ENCODE measurements around the gene C17orf50. TPM values are rescaled to one million over a fixed set of nuclear protein-coding genes. Genes with fewer than 3 reads are reported as not detected.

The C17orf50 gene
- total RNA-seq, 1 donor from 2014 or later = not detected

DNA sequence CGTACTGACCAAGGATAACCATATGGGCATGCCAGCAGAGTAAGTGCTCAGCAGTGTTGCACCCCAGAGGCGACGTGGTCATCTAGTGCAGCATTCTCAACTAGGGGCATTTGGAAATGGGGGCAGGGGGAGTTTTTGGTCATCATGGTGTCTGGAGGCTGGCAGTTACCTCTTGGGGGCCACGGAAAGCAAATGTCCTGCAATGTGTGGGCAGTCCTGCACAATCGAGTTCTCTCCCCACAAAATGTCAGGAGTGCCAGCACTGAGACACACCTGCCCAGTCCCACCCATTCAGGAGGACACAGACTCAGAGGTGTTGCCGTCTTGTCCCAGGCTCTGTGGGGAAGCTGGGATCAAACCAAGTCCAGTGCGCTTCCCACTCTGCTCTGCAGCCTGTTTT, 26.3 kb upstream of the C17orf50 start:
- no peak overlapping the region for H3K4me3 ChIP-seq
- peaks cover 11% of the 10 kb centered on the region for H3K4me1 ChIP-seq
- no peaks in the 10 kb centered on the region for H3K9me3 ChIP-seq
- TF ChIP-seq CTCF (IDR thresholded peaks at IDR 0.05) = no peak
- H3K27ac ChIP-seq = no peak overlapping the region
- ATAC-seq = no peak
- no peak for DNase-seq
- peaks cover 2% of the 10 kb centered on the region for H3K27me3 ChIP-seq
- no peaks in the 10 kb centered on the region for H3K36me3 ChIP-seq
- intact Hi-C loops (cut with DNase I) = no loop called here

DNA sequence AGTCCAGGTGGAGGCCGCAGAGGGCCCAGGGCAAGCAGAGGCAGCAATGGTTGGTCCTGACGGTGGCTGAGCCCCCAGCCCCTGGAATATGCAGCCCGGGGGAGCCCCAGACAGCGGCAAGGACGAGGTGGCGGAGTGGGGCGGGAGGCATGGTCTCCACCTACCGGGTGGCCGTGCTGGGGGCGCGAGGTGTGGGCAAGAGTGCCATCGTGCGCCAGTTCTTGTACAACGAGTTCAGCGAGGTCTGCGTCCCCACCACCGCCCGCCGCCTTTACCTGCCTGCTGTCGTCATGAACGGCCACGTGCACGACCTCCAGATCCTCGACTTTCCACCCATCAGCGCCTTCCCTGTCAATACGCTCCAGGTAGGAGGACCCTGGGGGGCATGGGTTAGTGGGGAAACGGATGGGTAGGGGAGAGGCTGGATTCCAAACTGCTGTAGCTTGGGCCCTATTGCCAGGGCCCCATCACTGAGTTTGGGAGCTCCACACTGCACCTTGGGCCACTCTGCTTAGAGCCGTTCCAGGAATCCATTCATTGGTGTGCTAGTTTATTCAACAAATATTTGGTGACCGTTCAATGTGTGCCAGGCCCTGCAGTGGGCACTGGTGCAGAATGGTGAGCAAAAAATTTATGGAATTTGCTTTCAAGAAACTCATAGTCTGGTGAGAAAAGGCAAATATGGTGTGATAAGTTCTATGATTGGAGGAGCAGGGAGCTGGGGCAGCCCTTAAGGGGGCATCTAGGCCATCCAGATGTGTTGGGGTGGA, 25.5 kb upstream of the C17orf50 start:
- no peaks in the 10 kb centered on the region for H3K9me3 ChIP-seq
- no peaks in the 10 kb centered on the region for H3K36me3 ChIP-seq
- DNase-seq (no peak), ATAC-seq (no peak)
- H3K4me1 ChIP-seq = peaks cover 11% of the 10 kb centered on the region
- intact Hi-C loops (cut with DNase I) = no loop called here
- H3K27me3 ChIP-seq = peaks cover 6% of the 10 kb centered on the region
- H3K27ac ChIP-seq = no peak overlapping the region
- TF ChIP-seq CTCF (IDR thresholded peaks at IDR 0.05) = no peak
- H3K4me3 ChIP-seq = no peak overlapping the region

GRCh38 chr17:35736236-35736635, 24.5 kb upstream of the C17orf50 start:
- no peak overlapping the region for H3K27ac ChIP-seq
- H3K36me3 ChIP-seq = no peaks in the 10 kb centered on the region
- no peak for TF ChIP-seq CTCF (IDR thresholded peaks at IDR 0.05)
- H3K4me3 ChIP-seq = no peak overlapping the region
- no peaks in the 10 kb centered on the region for H3K9me3 ChIP-seq
- H3K4me1 ChIP-seq = peaks cover 6% of the 10 kb centered on the region
- peaks cover 16% of the 10 kb centered on the region for H3K27me3 ChIP-seq
- DNase-seq (no peak), ATAC-seq (no peak)
- intact Hi-C loops (cut with DNase I) = no loop called here

DNA sequence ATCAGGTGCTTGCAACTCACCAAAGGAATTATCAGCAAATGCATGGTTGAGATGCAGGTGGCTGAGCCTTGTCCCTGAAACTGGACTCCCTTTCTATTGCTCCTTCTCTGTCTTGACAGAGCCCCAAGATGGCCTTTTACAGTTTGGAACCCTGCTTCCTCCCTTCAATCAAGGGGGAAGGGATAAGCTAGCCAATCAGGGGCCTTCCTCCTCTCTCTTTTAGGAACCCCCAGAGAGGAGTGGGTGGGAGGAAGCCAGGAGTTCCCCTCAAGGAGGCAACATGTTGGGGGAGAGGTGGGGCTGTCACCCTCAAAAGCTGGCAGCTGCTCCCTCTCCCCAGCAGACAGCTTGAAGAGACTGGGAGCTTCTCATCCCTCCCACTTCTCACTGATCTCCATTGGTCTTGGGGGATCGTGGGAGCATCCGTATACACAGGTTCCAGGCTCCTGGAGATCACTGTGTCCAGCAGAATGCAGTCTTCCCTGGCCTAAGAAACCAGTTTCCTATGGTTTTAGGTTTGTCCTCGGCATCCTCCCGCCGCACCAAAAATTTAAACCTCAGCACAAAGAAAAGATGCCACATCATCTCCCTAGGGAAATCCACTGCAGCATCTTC, 22.1 kb upstream of the C17orf50 start:
- H3K9me3 ChIP-seq = no peaks in the 10 kb centered on the region
- intact Hi-C loops (cut with DNase I) = no loop called here
- no peaks in the 10 kb centered on the region for H3K36me3 ChIP-seq
- no peak for TF ChIP-seq CTCF (IDR thresholded peaks at IDR 0.05)
- peaks cover 40% of the 10 kb centered on the region for H3K27me3 ChIP-seq
- no peak for DNase-seq
- ATAC-seq = no peak
- no peak overlapping the region for H3K27ac ChIP-seq
- H3K4me1 ChIP-seq = peaks cover 8% of the 10 kb centered on the region
- H3K4me3 ChIP-seq = no peak overlapping the region

DNA sequence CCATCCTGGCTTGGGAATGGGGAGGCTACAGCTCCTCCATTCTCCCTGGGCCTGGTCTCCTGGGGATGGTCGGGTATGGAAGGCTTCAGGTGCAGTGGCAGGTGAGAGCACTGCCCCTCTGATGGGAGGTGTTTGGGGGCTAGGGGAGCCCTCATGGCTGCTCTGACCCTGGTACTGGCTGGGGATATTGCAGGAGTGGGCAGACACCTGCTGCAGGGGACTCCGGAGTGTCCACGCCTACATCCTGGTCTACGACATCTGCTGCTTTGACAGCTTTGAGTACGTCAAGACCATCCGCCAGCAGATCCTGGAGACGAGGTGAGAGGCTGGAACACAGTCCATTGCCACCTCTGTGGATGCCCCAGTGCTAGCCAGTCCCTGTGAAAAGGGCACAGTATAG, 20.5 kb upstream of the C17orf50 start:
- peaks cover 8% of the 10 kb centered on the region for H3K4me1 ChIP-seq
- no peaks in the 10 kb centered on the region for H3K36me3 ChIP-seq
- H3K9me3 ChIP-seq = no peaks in the 10 kb centered on the region
- H3K27me3 ChIP-seq = peaks cover 44% of the 10 kb centered on the region
- intact Hi-C loops (cut with DNase I) = loop anchor here (10.0 kb wide), 1 partner anchor 125 kb away; no protein-coding TSS in a partner anchor
- DNase-seq (no peak), ATAC-seq (no peak)
- no peak overlapping the region for H3K27ac ChIP-seq
- TF ChIP-seq CTCF (IDR thresholded peaks at IDR 0.05) = no peak
- H3K4me3 ChIP-seq = no peak overlapping the region
